HT-29 (cell line): Measurements from ENCODE around the gene DEPDC7. TPM values are rescaled to one million over a fixed set of nuclear protein-coding genes. Genes with fewer than 3 reads are reported as not detected.
"Not testable (repeated sequence)": the region's sequence is repeated elsewhere in the genome, so short reads cannot be mapped to it uniquely, and the experiment has no call there.

Experiments used
- DNase-seq: peaks from one replicate; pipeline ENCODE4 v3.0.0-alpha.2; 2015; ENCODE audit warnings: low spot score
- total RNA-seq: library from RNA; depleted of rRNA; stranded (reverse); fragments of >200 nt; shearing (Covaris generic); gene quantifications from 2 replicates; pipeline ENCODE4 v1.2.3, GENCODE V29; 2014

DEPDC7 gene
- total RNA-seq, 1 experiment from 2014 or later = 4.8 TPM

DNA sequence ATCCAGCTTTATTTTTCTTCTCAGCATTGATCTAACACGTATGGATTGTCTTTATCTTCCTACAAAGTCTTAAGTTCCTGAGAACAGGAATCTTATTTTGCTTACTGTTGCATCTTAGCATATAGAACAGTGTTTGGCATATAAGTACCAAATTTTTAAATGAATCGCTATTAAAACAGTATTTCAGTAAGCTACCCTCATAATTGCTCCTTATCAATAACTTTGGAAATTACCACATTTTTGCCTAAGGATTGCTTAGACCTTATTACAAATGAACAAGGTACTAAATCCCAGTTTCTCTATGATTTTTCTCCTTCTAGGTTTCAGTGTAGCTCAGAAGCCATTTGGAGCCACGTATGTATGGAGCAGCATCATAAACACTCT is 9.7 kb downstream of the DEPDC7 start:
- no peak for DNase-seq

DNA sequence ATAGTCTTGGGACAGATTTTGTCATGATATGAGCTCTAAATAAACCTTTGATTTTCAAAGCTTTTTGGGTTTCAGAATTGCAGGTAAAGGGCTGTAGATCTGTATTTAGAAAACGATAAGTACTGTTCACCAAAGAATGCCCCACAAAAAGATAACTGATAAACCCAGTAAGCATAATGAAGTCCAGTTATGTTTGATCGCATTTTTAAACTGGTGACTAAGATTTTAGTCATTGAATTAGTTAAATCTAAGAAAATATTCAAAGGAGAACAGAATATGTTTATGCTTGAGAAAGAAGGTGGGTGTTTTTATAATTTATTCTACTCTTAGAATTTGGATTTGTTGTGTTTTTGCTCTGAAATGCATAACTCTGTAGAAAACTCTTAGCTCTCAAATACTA is 11.6 kb downstream of the DEPDC7 start:
- no peak for DNase-seq

DNA sequence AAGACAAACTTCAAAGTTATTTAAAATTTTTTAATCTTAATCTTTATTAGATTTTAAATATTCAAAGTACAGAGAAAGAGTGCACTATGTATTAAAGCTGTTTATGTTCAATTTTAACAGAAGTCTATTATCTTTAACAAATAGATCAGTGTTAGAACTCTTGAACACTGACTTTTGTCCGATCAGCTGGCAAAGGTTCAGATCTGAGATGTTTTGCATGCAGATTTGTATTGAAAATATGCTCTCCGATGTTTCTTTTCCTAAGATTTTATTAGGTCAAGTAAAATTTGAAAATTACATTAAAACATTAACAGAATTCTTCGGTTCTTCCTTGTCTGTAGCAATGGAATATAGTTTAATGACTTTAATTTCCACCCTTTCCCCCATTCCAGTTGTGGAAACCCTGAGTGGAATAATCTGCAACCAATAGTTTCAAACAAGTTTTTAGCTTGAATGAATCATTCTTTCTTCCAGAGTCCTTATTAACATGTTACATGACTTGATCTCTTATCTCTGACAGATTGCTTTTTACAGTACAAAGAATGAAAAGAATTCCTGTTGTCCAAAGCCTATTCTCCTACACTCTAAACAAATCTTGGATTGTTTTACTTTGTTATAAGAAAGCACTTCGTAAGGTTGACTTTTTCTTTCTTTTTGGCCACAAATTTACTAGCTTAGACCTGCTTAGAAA is 12.3 kb downstream of the DEPDC7 start:
- no peak for DNase-seq

DNA sequence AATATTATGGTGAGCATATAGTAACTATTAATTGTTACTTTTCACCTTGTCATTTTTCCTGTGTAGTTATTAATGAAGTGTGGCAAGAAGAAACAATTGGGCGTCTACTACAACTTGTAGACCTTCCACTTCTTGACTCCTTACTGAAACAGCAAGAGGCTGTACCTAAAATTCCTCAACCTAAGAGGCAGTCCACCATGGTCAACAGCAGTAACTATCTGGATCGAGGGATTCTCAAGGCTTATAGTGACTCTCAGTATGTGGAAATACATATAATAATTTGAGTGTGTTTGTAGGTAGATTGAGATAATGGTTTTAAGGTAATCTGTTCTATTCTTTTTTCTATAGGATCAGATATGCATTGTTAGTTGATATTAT is 12.8 kb downstream of the DEPDC7 start:
- DNase-seq = no peak

DNA sequence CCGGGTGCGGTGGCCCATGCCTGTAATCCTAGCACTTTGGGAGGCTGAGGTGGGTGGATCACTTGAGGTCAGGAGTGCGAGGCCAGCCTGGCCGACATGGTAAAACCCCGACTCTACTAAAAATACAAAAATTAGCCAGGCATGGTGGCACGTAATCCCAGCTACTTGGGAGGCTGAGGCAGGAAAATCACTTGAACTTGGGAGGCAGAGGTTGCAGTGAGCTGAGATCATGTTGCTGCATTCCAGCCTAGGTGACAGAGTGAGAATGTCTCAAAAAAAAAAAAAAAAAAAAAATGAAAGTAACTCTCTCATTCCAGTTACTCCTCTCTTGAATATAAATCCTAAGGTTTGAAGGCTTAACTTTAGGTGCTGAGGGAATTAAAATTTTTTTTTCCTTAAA is 13.5 kb downstream of the DEPDC7 start:
- not testable (repeated sequence) for DNase-seq

DNA sequence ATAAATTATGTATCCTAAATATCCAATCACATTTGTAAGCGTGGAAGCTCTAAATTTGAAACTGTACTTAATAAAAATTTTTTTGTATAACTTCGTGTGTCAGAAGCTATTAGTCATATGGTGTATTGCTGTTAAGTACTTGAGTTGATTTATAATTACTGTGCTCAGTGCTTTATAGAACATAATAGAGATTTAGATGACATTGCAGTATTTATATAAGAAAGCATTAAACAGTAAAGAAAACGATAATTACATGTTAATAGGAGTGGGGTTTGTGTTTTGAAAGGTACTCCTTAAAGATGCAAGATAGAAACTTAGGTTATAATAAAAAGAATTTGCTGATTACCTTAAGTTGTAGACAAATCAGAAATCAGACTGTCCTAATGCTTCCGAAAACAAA is 17.8 kb downstream of the DEPDC7 start:
- DNase-seq = no peak

DNA sequence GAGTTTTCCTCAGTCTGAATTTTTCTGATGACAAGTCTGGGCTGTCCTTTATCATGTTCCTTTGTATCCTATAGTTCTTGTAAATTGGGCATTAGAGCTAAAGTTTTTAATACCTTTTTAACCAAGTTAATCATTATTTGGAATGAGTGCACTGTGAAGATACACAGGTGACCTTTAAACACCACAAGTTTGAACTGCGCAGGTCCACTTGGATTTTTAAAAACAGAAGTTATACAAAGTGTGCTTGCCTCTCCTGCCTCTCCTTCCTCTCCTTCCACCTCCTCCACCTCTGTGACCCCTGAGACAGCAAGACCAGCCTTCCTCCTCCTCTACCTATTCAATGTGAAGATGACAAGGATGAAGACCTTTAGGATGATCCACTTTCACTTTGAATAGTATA is 19.3 kb downstream of the DEPDC7 start:
- DNase-seq = no peak

DNA sequence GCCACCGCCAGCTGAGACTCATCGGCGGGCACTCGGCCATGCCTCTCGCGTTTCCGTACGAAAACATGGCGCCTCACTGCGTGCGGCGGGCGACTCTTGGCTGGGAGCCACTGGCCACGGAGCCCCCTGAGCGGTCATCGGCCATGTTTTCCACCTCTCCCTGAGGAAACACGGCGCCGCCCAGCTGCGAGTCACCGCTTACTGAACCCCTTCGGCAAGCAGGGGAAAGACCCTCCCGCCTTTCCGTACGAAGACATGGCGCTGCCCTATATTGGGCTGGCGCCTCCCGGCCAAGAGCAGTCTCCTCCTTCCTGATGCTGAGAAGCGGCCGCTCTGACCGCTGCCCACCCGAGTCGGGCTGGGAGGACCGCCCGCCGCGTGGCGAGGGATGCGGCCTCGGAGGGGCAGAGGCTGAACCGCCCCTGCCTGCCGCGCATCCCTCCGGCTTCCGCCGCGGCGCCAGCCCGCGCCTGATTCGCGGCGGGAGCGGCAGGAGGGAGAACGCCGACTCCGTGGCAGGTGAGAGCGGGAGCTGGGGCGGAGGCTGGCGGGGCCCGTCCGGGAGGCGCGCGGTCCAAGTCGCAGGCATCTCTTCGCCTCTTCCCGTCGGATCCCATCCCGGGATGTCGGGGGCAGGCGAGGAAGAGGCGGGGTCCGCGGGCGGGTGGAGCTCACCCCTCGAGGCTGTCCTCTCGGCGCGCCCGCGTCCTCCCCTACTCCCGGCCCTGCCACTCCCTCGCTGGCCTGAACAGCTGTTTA is 23.8 kb downstream of the DEPDC7 start, which contains the start of gene TCP11L1:
Gene TCP11L1 (plus strand): TSS at position 299 of the 759 bp plus-strand sequence. CDS start 4,202 bp downstream, outside the sequence.
- DNase-seq = peak; percentile 95

DNA sequence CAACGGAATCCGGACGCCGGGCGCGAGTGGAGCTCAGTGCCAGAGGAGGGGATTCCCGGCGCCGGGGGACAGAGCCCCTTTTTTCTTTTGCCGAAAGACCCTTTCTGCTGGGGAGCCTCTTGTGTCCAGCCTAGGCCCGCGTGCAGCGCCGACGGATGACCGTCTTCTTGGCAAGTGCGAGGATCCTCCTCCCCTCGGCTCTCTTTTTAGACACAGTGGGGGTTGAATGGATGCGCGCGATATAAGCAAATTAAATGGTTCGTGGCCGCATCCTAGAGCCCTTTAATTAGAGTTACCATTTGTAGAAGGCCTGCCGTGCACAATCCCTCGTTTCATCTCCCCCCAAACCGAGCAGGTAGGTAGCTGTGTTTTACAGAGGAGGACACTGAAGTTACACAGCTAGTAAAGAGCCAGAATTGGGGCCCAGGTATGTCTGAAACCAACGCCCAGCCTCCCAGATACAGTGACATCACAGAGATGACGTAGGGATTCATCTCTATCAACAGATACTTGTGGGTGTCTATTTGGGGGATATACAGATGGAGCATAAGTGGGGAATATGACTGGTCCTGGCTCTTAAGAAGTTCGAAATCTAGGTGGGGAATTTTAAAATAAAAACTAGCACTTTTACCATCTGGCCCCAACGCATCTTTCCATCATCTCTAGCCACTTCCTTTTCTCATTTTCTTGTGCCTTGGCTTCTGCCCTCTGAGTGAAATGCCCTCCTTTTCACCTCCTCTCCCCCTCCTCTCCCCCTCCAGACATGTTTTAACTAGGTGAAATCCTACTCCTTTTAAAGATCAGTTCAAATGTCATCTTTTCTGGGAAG is 24.6 kb downstream of the DEPDC7 start:
- DNase-seq = no peak

DNA sequence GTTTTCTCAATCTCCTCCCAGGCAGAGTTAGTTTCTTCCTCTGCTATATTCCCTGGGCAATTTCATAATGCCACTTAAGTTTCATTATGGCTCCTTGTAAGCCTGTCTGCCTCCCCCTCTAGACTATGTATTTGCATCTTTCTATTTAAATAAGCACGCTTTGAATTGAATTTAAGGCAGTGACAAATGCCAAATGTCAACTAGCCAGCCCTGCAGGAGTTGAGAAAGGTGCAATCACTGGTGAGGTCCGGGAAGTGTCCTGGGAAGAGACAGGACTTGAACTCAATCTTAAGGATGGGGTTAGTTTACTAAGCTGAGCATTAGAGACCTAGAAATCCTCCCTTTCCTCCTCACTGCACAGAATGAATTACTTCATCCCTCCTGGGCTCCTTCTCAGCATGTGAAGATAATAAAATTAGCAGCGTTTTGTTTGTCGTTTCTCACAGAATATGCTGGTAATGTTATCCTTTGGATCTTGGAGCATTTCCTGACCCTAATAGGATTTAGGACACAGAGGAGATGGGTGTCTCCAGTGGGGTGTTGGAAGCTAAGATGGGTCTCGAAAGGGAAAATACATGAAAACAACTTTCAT is 25.3 kb downstream of the DEPDC7 start:
- no peak for DNase-seq

DNA sequence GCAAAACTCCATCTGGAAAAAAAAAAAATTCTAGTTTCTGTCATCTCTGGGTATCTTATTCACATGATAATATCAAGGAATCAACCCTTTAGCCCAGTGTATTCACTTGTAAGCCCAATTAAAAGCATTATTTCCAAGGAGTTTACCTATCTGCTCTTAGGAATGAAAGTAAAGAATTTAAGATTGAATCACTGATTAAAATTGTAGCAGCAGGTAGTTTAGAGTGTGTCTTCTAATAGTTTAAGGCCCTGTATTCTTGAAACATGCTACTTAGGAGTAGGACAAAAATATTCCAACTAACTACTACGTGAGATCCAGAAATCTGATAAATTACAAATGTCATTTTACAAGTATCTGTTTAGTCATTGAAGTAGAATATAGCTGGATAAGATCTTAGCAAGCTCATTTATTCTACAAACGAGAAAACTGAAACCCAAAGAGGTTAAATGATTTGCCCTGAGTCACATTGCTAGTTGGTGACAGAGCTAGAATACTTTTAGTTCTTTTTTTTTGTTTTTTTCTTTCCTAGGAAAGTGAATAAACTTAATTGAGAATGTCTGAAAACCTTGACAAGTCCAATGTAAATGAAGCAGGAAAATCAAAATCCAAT is 27.6 kb downstream of the DEPDC7 start:
- DNase-seq = no peak

DNA sequence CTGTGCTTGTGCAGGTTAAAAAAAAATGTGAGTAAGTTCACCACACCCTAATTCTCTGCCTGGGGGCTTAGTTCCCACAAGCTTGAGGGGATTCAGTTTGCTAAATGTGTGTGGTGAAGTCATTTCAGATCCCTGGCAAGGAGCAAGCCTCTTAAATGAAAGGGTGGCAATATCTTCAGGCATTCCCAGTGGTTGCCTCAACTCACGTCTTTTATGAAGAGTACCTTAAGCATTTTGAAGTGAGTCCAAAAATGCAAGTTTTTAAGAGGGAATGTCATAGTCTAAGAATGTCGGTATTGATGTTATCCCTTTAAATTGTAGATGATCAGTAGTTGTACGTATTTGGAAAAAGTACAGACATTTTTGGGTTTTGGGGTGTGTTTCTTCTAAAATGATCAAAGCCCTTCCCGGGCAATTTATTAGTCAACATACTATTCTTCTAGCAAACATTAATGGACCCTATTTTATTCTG is 28.6 kb downstream of the DEPDC7 start:
- no peak for DNase-seq

DNA sequence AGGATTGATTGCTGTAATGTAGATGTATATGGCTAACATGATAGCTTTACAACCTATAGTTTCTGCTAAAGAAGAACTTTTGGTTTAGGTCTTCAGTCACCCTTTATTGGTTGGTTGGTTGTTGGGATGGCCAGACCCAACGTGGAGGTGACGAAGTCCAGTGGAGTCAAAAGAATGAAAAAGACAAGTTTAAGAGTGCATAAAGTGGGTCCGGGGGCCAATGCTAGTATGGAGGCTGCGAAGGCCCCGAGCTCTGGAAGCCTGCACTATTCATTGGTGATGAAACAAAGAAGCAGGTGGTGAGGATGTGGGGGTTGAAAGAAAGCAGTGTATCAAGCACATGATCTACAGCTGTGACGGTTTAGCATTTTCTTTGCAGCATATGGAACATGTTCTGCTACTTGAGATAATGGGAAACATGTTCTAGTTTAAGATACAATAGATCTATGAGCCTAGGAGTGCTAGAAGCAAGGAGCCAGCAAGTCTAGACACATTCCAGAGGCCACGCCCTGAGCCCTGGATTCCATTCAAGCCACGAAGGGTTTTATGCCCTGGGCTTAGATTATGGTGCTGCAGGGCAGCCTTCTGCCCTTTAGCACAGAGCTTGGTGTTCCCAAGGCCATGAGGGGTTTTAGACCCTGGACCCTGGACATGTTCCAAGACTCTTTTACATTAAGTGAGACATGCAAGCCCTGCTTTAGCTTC is 30.0 kb downstream of the DEPDC7 start:
- DNase-seq = peak; percentile 30

DNA sequence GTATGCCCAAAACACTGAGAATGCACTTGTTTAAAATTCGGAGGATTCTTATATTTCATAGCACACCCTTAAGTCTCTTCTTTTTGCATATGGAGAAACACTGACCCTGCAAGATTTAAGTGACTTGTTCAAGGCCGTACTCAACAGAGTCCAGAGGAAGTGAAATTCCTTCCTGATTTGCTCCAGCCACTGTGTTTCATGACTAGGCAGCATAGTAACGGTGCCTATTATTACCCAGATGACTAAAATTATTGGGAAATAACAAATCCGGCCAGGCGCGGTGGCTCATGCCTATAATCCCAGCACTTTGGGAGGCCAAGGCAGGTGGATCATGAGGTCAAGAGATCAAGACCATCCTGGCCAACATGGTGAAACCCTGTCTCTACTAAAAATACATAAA is 33.0 kb downstream of the DEPDC7 start:
- not testable (repeated sequence) for DNase-seq

DNA sequence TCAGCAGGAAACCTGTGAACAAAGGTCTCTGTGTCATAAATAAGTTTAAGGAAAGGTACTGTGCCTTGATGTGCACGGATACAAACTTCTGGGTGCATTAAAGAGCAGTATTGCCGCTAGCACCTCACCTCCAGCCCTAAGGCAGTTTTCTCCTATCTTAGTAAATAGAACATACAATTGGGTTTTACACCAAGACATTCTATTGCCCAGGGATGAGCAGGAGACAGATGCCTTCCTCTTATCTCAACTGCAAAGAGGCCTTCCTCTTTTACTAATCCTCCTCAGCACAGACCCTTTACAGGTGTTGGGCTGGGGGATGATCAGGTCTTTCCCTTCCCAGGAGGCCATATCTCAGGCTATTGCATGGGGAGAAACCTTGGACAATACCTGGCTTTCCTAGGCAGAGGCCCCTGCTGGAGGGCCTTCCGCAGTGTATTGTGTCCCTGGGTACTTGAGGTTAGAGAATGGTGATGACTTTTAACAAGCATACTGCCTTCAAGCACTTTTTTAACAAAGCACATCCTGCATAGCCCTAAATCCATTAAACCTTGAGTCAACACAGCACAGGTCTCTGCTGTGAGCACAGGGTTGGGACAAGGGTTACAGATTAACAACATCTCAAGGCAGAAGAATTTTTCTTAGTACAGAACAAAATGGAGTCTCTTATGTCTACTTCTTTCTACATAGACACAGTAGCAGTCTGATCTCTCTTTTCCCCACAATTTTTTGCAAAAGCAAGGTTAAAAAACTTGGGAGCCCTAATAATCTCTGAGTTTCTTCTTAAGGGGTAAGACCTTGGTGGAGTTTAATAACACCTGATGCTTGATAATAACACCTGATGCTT is 34.1 kb downstream of the DEPDC7 start:
- peak; percentile 40 for DNase-seq

DNA sequence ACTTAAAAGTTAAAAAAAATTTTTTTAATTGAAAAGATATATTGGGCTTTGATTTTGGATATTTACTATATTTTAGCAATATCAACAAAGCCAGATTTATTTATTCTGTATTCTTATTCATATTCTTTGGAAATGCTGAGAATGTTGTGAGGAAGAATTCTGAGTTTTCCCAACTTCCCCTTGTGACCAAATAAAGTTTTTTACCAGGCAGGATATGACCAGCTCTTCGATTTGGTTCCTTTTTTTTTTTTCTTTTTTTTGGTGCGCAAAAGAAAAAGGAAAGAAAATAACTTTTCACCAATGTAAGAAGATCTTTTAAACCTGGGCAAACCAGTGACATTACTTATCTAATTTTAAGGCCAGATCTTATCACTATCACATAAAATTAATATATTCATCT is 36.6 kb downstream of the DEPDC7 start:
- DNase-seq = no peak

DNA sequence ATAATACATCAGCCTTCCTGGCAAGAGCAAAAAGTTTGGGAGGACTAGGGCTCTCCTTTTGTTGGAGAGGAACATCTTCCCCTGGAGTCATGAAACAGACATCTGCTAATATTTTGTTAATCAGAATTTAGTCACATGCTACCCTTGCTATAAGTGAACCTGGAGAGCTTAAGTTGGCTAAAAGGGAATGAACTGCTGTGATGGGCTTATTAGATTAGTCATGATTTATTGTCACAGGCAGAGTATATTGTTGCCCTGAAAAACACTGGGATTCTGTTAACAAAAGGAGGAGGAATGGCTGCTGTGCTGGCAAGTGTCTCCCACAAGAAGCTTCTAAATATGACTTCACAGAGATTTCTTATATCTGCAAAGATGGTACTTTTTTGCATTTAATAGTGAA is 39.7 kb downstream of the DEPDC7 start:
- no peak for DNase-seq

DNA sequence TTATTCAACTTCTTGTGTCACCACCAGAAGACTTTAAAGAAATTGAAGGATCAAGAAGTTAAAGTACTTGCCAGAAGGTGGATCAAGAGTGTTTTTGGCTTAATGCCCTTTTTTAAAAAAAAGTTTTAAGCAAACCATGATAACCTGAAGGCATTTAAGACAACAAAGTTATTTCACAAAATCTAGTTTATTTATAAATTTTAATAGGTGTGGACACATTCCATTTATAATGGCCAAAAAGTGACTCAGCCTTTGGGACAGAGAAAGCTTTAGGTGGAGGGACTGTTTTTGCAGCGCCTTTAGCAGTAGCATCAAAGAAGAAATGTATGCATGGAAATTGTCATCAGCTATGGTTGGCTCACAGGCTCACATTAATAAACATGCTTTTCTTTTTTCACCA is 41.6 kb downstream of the DEPDC7 start:
- DNase-seq = no peak

DNA sequence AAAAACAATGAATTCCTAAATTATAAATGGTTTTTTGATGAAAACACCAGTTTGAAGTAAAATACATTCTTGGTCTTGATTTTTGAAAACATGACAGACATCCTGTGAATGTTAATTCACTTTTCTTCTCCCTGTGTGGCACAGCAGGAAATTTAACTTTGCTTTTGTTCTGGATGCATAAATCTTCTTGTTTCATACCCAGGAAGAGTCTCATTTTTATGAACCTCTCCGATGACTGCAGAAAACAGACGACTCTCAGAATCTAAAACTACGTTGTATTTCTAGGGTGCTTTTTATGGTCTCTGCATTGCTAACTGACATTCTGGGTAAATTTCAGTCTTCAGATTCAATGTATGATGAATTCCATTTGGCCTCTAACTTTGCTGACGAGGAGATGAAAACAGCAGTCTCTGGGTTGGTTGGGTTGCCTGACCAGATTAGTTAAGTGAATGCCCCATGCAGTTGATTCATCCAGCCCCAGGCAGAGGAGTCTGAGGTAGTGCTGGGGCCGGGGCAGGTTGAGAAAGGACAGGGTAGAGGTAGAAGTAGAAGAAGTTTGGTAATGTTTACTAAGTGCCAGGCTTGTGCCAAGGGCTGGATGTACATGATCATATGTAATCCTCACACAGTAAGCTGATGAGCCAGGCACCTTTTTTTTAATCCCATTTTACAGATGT is 43.8 kb downstream of the DEPDC7 start:
- no peak for DNase-seq
